HG03432 (cell line): Measurements from ENCODE around the gene PRR27.
"Not testable (repeated sequence)": the region's sequence is repeated elsewhere in the genome, so short reads cannot be mapped to it uniquely, and the experiment has no call there.

Experiments
- ATAC-seq: cut with Tn5 transposase; IDR thresholded peaks from one replicate; pipeline ENCODE4 v1.9.1; 2021; ENCODE audit warnings: mild to moderate bottlenecking, moderate library complexity; ENCODE audit not compliant: unreplicated experiment

Gene PRR27

GRCh38 chr4:70196857-70197256, 42.8 kb downstream of the PRR27 start:
- ATAC-seq: no peak

DNA sequence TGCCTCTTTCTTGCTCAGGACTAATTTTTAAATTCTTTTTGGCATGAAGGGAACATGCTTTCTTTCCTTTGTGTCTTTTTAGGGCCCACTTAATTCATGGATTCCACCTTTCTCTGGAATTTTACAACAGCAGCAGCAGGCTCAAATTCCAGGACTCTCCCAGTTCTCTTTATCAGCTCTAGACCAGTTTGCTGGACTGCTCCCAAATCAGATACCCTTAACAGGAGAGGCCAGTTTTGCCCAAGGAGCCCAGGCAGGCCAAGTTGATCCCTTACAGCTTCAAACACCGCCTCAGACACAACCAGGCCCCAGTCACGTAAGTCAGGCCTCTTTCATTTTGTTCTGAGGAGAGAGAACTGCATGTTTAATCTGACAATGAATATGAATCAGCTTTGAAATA, 43.8 kb downstream of the PRR27 start:
- ATAC-seq: no peak

- ATAC-seq: no peak
These were observed 49.6 kb downstream of the PRR27 start for GRCh38 chr4:70203601-70204000.

DNA sequence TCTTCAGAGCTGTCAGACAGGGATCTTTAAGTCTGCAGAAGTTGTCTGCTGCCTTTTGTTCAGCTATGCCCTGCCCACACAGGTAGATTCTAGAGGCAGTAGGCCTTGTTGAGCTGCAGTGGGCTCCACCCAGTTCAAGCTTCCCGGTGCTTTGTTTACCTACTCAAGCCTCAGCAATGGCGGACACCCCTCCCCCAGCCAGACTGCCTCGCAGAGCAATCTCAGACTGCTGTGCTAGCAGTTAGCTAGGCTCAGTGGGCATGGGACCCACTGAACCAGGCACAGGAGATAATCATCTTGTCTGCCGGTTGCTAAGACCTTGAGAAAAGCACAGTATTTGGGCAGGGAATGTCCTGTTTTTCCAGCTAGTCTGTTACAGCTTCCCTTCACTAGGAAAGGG, 58.7 kb downstream of the PRR27 start:
- ATAC-seq: not testable (repeated sequence)
